GM21423 (cell line): ENCODE measurements around the gene PAN2.
"Not testable (repeated sequence)": the region's sequence is repeated elsewhere in the genome, so short reads cannot be mapped to it uniquely, and the experiment has no call there.

Experiments used
- ATAC-seq: cut with Tn5 transposase; IDR thresholded peaks from one replicate; pipeline ENCODE4 v1.9.1; 2021; ENCODE audit warnings: mild to moderate bottlenecking, moderate library complexity; ENCODE audit not compliant: unreplicated experiment

Gene PAN2

DNA sequence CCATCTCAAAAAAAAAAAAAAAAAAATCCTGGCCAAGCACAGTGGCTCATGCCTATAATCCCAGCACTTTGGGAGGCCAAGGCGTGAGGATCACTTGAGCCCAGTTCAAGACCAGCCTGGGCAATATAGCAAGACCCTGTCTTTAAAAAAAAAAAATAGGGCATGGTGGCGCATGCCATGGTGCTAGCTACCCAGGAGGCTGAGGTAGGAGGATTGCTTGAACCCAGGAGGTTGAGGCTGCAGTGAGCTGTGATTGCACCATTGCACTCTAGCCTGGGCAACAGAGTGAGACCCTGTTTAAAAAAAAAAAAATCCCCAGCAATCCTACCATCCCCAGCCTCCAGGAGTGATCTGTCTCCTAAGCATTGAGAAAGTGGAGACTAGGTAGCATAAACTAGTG, 8.5 kb upstream of the PAN2 start:
- ATAC-seq = not testable (repeated sequence)

DNA sequence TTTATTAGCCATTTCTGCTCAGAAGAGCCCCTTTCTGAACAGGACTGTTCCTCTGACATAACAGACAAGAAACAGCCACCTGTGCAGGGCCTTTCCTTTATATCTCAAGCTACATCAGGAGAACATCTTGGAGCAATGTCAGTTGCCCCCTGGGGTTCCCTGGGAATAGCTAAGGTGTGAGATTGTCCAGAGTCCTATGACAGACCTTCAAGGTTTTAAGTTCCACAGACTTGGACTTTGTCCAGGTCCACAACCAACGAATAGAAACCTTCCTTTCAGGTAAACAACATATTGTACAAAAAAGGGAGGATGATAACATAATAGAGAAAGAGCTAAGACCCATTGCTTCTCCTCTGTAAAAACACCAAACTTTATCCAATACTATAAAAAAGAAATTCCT, 7.8 kb upstream of the PAN2 start:
- ATAC-seq = no peak

DNA sequence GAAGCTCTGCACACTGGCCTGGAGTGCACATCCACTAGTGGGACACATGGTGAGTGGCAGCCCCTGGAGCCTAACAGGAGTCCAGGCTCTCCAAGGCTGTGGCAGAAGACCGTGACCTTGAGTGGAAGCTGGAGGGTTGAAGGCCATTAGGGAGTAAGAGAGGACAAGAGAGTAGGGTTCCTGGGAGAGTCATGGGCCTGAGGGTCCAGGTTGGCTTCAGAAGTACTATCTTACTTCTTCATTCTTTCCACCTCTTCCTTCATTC, 5.3 kb upstream of the PAN2 start:
- ATAC-seq = no peak

DNA sequence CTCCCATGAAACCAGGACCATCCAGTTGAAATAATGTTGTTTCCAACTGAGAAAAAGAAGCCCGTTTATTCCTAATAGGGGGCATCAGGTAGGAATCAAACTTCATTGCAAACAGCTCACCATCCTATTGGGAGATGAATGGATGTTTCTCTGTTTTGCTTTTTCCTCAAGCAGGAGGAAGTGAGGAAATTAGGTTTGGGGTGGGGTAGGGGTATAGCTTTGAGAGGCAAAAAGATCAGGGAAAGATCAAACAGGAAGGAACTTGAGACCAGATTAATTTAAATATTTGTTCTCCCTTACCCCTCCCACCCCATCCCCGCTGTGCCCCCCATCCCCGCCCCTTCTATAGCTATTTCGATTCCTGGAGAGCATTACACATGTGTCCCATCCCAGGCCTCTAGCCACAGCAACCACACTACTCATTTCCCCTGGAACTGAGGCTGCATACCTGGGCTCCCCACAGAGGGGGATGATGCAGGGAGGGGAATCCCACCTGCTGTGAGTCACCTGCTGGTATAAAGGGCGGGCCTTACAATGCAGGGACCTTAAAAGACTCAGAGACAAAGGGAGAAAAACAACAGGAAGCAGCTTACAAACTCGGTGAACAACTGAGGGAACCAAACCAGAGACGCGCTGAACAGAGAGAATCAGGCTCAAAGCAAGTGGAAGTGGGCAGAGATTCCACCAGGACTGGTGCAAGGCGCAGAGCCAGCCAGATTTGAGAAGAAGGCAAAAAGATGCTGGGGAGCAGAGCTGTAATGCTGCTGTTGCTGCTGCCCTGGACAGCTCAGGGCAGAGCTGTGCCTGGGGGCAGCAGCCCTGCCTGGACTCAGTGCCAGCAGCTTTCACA, 4.7 kb upstream of the PAN2 start, which contains the start of gene IL23A:
Gene IL23A (plus strand): TSS at position 577 of the 850 bp plus-strand sequence. CDS start 161 bp downstream, at position 738.
- peak; percentile 22 for ATAC-seq

DNA sequence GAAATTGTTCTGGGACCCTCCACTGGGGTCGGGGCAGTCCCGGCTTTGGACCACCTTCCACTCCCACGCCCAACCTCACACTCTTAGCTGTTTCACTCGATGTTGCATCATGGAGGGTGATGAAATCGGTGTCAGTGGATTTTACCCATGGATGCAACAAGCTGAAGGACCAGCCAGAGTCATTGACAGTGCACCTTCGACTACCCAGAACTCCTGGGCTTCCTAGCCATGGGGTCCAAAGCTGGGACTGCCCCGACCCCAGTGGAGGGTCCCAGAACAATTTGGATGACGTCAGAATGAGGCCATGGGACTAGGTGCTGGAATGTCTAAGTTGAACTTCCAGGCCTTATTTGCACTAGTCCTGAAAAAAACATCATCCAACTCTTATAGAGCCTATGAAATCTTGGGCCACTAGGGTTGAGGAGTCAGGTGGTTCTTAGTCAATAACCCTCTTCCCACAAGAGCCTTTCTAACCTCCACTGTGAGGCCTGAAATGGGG, 4.0 kb upstream of the PAN2 start:
- ATAC-seq = no peak

DNA sequence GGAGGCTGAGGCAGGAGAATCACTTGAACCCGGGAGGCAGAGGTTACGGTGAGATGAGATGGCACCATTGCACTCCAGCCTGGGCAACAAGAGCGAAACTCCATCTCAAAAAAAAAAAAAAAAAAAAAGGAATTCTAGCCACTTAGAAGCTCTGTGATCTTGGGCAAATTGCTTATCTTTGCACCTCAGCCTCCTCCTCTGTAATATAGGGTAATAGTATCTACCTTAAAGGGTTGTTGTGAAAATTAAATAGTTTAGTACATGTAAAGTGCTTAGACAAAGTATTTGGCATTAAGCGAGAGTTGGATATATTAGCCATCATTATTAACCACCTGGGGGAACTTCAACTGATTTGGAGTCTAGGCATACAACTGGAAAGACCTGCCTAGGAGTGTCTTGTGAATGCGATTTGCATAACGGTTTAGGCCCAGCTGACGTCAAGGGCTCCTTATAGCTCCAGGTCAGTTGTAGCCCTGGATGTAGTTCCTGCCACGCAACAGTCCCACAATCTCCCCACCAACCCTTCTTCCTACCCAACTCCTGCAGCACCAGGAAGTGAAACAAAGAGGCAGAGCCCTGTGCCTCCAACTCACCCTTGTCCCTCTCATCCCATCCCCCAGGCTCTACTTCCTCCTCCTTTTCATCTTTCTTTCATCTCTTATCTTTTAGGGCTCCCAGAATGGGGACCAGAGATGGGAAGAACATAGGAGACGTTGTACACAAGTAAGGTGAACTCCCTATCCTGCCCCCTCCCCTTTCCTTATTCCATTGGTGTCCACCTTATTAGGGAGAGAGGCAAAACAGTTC, 2.8 kb upstream of the PAN2 start:
- no peak for ATAC-seq

DNA sequence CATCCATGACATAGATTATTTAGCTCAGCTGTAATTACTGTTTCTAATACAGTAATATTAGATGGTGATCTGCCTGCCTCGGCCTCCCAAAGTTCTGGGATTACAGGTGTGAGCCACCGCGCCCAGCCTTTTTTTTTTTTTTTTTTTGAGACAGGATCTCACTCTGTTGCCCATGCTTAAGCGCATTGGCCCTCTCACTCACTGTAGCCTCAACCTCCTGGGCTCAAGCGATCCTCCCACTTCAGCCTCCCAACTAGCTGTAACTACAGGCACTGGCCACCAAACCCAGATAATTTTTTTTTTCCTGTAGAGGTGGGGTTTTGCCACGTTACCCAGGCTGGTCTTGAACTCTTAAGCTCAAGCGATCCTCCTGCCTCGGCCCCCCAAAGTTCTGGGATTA, 1.7 kb upstream of the PAN2 start:
- not testable (repeated sequence) for ATAC-seq

DNA sequence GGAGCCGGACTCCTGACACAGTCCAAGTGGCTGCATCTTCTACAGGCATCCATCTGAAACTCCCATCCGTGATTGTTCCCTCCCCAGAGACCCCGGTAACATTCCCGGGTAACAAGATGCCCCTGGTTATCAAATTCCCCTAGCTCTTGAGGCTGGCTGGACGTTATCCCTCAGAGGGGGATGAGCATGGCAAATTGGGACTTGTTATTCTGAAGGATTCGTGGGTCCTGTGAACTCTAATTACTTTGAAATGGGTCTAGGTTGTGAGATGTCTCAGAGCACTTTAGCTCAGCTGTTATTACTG, 642 bp upstream of the PAN2 start:
- no peak for ATAC-seq

DNA sequence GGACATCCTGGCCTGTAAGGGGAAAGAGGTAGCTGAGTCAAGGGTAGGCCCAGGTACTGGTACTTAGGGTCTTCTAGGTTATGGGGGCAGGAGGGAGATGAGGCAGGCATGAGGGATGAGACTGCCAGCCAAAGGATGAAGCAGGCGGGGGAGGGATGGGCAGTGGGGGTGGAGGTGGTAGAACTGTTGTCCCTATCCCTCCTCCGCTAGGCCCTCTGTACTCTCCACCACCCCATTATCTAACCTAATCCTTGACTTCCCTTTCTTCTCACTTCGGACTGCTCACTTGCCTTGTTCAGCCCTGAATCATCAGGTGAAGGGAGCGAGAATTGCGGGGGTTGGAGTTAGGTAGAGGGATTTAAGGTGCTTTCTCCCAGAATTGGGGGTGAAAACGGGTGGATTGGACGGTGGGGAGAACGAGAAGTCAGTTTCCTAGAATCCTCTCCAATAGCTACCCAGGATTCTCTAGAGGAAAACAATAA, 562 bp downstream of the PAN2 start:
- ATAC-seq = no peak

DNA sequence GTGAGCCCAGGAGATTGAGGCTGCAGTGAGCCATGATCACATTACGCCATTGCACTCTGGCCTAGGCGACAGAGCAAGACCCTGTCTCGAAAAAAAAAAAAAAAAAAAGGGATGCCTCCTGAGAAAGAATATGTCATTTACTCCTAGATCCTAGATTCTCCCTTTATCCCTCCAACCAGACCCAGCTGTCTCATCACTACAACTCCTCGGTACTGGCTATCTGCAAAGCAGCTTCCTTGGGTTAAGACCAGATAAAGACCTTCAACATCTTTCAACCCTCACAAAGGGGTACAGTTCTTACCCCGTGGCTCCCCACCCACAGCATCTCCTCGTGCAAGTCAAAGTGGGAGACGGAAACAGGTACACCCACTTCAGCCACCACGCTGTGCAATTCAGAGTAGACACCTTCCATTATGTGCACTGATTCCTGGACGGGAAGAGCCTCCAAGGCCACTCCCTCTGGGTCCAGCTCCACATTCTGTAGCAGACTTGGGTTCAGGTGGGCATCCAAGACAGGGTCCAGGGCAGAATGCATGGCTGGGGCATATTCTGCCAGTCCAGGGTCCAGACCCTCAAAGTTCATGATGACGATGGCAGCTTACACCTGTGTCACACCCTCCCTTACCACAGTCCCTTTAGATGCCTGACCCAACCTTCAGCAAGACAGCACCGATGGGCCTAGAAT, 1.1 kb downstream of the PAN2 start:
- ATAC-seq = no peak

DNA sequence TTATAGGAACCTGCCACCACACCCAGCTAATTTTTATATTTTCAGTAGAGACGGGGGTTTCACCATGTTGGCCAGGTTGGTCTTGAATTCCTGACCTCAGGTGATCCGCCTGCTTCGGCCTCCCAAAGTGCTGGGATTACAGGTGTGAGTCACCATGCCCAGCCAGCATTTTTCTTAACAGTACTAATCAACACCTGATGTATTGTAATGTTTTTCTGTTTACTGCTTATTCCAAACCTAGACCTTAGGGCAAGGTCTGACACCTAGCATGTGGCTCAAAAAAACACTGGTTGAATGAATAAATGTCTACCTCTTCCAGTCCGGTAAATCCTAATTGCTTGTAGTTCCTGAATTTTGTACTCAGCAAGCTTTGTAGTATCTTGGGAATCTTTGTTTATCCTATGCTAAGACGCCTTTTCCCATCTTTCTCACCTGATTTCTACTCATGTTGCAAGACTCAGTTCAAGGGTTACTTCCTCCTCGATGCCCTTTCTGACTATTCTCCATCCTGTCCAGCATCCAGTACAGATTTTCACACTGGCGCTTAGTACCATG, 2.8 kb downstream of the PAN2 start:
- ATAC-seq = no peak

DNA sequence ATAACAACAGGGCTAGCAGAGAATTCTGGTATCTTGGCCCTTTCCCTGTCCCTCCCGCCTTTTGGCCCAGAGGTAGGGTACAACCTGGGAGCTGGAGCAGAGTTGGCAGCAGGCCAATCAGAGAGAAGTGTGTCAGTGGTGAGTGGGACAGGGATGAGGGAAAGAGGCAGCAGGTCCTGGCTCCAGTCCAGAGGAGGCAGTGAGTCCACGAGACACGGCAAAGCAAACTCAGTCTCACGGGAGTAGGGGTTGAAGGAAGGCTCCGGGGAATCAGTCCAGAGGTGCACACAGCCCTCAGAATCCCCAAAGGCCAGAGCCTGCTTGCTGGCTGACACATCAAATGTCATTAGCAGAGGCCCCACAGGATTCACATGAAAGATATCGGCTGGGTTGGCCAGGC, 7.3 kb downstream of the PAN2 start:
- no peak for ATAC-seq

DNA sequence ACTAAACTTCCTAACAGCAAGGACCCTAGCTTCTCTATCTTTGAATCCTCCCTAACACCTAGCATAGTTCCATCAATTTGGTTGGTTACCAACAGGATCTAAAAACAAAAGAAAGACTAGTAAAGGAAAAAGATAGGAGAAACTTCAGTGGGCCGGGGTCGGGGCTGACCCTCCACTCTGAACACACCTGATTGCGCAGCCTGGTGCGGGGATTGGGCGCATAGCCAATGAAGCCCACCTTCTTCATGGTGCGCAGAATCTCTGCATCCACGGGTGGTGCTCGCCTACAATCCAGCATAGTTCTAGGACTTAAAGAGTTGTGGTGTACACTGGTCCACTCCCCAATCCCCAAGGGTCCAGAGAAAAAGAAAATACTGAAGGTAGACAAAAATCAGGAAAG, 7.7 kb downstream of the PAN2 start:
- no peak for ATAC-seq

DNA sequence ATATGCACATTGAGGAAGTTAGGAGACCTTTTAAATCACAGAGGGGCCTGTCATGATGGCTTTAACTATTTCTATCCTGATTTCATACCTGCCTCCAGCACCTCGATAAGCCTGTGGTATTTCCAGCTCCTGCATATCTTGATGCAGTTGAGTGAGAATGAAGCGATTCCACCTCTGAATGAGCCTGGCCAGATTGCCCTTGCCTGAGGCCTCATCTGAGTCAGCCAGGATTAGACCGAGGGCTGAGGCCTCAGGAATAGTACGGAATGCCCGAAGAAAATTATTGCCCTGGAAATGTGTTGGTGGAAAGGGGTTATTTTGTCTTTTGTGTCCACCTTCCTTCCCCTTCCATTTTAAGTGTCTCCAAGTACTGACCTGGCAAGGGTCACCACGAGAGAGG, 9.6 kb downstream of the PAN2 start:
- ATAC-seq = no peak

DNA sequence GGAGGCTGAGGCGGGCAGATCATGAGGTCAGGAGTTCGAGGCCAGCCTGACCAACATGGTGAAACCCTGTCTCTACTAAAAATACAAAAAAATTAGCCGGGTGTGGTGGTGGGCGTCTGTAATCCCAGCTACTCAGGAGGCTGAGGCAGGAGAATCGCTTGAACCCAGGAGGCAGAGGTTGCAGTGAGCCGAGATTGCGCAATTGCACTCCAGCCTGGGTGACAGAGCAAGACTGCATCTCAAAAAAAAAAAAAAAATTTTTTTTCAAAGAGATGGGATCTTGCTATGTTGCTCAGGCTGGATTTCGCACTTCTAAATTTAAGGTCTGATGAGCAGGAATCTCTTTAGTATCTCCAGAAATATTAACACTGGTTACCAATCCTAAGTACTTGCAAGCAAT, 12.2 kb downstream of the PAN2 start:
- ATAC-seq = not testable (repeated sequence)

DNA sequence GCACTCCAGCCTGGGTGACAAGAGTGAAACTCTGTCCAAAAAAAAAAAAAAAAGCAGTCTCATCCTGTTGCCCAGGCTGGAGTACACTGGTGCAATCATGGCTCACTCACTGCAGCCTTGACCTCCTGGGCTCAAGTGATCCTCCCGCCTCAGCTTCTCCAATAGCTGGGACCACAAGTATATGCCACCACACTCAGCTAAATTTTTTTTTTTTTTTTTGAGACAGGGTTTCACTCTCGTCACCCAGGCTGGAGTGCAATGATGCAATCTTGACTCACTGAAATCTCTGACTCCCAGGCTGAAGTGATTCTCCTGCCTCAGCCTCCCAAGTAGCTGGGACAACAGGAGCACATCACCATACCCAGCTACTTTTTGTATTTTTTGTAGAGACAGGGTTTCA, 12.8 kb downstream of the PAN2 start:
- ATAC-seq = no peak

DNA sequence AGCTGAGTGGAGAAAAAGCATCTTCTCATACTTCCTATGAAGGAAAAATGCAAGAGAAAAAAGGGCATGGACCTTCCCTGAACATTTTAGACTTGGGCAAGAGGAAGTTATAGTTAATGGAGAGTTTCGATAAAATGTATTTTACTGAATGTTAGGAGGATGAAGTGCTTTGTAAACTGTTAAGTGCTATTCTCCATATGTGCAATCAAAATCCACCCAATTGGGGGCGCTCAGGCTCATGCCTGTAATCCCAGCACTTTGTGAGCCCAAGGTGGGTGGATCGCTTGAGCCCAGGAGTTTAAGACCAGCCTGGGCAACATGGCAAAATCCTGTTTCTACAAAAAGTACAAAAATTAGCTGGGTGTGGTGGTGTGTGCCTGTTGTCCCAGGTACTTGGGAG, 16.1 kb downstream of the PAN2 start:
- no peak for ATAC-seq

DNA sequence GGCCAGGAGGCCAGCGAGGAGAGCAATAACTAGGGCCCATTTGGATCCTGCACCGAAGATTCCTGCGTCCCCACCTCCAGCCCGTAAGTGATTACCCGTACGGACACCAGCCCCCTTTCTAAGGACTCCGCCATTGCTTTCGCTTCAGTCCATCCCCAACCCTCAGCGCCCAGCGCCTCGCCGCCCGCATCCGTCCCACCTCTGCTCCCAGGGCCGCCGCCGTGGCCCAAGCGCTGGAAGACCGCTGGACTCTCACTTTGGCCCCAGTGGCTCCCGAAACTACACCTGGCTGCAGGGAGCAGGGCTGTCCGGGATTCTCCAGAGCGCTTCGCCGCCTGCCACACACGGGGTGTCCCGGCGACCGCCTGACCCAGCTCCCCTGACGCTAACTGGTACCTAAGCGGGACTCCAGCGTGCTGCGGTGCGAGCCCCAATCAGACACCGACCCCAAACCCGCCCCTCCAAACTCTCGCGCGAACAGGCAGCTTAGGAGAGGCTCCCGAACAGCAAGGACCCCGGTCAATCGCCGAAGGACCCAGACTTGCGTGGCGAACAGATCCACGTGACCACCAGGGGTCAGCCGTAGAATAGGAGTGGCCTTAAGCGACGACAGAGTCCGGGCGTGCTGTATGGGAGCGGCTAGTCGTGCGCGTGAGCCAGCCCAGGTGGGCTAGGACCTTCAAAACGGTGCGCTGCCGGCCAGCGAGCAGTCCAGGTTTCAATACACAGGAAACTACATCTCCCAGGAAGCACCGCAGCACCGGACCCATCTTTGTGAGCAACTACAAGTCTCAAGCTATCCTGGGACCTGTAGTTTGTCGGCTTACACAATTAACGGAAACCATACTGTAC, 18.0 kb downstream of the PAN2 start, which contains the start of gene CNPY2:
Gene CNPY2 (minus strand): TSS at position 367 of the 852 bp plus-strand sequence. CDS start 771 bp downstream, outside the sequence.
- ATAC-seq = peak; percentile 93

DNA sequence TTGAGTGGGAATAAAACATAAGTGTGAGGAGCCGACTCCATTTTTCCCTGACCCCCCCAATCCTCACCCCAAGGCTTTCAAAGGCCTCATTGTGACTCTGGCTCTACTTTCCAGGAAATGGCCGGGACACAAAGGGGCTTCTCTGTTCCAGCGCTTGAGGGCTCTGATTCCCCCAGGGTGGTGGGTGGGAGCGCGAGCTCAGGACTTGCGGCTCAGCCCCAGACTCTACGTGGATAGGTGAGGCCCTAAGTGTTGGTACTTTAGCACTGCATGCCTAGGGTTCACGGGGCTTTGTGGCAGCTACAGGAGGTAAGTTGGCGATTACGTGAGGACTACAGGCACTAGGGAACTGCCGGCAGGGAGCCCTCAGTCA, 18.6 kb downstream of the PAN2 start:
- ATAC-seq = no peak

DNA sequence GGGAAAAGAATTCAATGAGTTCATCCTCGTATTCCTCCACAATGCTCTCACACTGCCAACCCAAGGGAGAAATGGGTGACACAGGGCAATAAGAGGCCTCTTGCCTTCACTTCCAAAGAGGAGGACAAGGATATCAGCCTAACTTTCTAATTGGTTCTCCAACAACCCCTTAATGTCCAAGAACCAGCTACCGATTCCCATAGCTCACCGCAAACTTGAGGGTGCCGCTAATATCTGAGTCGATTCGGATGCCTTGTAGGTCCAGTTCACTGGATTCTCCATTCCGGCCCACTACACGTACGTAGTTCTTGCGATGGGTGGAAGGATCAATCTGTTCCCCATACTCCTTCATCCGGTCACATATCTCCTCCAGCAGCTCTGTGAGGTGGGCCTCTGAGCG, 22.8 kb downstream of the PAN2 start:
- no peak for ATAC-seq
